Measurements from ENCODE around the gene RALGAPA2.

RALGAPA2 gene

DNA sequence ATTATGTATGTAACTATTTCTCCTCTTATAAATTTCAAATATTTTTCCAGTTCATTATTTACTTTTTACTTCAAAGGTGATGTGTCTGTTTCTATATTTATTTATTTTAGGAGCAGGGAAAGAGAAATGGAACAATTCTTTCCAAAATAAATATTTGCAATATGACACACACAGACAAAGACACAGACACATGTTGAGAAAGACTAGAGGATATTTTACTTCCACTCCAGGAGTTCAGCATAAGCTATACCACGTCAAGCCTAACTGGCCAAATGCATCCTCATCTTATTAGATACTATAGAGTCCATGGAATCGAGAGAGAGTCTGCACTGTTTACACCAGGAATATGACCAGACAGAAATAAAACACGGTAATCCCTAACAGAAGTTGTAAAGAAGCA is 13.3 kb downstream of the RALGAPA2 start:
- TF ChIP-seq, protein P1, sequence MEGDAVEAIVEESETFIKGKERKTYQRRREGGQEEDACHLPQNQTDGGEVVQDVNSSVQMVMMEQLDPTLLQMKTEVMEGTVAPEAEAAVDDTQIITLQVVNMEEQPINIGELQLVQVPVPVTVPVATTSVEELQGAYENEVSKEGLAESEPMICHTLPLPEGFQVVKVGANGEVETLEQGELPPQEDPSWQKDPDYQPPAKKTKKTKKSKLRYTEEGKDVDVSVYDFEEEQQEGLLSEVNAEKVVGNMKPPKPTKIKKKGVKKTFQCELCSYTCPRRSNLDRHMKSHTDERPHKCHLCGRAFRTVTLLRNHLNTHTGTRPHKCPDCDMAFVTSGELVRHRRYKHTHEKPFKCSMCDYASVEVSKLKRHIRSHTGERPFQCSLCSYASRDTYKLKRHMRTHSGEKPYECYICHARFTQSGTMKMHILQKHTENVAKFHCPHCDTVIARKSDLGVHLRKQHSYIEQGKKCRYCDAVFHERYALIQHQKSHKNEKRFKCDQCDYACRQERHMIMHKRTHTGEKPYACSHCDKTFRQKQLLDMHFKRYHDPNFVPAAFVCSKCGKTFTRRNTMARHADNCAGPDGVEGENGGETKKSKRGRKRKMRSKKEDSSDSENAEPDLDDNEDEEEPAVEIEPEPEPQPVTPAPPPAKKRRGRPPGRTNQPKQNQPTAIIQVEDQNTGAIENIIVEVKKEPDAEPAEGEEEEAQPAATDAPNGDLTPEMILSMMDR (IDR thresholded peaks at IDR 0.05) = no peak
- no peaks in the 10 kb centered on the region for H3K9me3 Mint-ChIP-seq
- no peak overlapping the region for H3K4me3 Mint-ChIP-seq
- H3K36me3 Mint-ChIP-seq (ENCODE audit: low read depth) = peaks cover 8% of the 10 kb centered on the region
- no peak overlapping the region for H3K27ac Mint-ChIP-seq
- H3K4me1 Mint-ChIP-seq = no peaks in the 10 kb centered on the region
- no peak for DNase-seq
- peaks cover 3% of the 10 kb centered on the region for H3K27me3 Mint-ChIP-seq (ENCODE audit: low read depth, poor library complexity)

- Mint-ChIP-seq H3K9me3 (no peaks in the 10 kb centered on the region), H3K27me3 (ENCODE audit: low read depth, poor library complexity) (peaks cover 3% of the 10 kb centered on the region), H3K27ac (no peak overlapping the region), H3K4me1 (peaks cover 4% of the 10 kb centered on the region), H3K4me3 (no peak overlapping the region), H3K36me3 (ENCODE audit: low read depth) (peaks cover 8% of the 10 kb centered on the region)
- no peak for DNase-seq
- TF ChIP-seq, protein P1 (IDR thresholded peaks at IDR 0.05) = no peak
These were observed 15.1 kb downstream of the RALGAPA2 start for GRCh38 chr20:20697325-20697845.

DNA sequence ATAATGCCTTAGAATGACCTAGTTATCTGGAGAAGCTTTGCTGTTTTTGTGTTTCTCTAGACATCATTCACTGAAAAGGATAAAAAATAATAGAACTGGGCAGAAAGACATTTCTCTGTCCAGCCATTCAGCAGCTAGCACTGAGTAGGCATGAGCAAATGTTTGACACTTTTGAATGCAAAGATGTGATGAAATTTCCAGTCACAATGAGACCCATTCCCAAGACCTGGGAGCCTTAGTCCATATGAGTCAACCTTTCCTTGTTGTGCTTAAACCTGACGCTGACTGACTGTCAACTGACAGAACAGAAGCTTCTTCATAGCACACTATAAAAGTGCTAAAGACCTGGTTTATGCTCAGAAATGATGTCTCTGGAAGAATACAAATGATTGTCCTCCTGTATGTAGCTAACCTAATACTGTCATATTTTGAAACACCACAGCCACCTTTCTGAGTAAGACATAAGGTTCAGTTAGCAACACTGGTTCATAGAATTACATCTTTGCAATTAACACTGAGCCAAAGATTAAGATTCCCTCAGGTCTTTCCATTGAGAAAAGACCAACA is 17.1 kb downstream of the RALGAPA2 start:
- Mint-ChIP-seq H3K4me3 (no peak overlapping the region), H3K27me3 (ENCODE audit: low read depth, poor library complexity) (peaks cover 3% of the 10 kb centered on the region), H3K4me1 (peaks cover 8% of the 10 kb centered on the region), H3K9me3 (no peaks in the 10 kb centered on the region), H3K36me3 (ENCODE audit: low read depth) (peaks cover 4% of the 10 kb centered on the region), H3K27ac (no peak overlapping the region)
- TF ChIP-seq, protein P1 (IDR thresholded peaks at IDR 0.05) = no peak
- no peak for DNase-seq

DNA sequence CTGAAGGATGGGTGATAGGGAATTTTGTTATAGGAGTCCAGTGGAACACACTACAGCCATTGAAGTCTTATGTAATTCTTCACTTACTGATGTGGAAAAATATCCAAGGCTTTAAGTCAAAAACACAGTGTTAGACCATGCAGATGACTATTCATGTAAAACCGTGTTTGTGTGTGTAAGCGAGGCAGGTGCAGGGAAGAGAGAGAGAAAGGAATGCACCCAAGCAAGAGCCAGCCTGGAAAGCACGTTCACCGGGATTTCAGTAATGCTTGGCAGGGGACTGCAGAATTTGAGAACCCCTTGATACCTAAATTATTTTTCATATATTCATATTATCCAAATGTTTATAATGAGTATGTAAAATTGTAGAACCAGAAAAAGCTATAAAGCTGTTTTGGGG is 17.9 kb downstream of the RALGAPA2 start:
- Mint-ChIP-seq H3K27ac (no peak overlapping the region), H3K36me3 (ENCODE audit: low read depth) (peaks cover 4% of the 10 kb centered on the region), H3K4me3 (no peak overlapping the region), H3K27me3 (ENCODE audit: low read depth, poor library complexity) (peaks cover 3% of the 10 kb centered on the region), H3K9me3 (no peaks in the 10 kb centered on the region), H3K4me1 (peaks cover 8% of the 10 kb centered on the region)
- DNase-seq = no peak
- TF ChIP-seq, protein P1 (IDR thresholded peaks at IDR 0.05) = no peak

DNA sequence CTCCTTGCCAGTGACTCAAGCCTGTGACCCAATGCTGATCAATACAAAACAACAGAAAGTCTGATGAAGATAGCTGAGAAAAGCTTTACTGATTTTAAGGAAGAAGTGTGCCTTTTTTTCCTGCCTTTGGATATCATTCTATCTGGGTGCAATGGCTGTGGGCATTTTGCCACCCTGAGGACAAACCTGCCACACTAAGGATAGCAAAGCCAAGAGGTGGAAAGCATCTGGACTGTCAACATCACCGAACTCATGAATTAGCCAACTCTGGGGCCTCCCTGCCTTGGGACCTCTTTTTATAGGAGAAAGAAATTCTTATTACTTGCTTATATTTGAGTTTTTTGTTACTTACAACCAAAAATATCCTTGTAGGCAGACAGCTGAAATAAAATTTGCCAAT is 19.9 kb downstream of the RALGAPA2 start:
- H3K27ac Mint-ChIP-seq = no peak overlapping the region

More for the DNA sequence above, 19.9 kb downstream of the RALGAPA2 start:
- no peak for DNase-seq
- H3K9me3 Mint-ChIP-seq = no peaks in the 10 kb centered on the region
- no peak overlapping the region for H3K4me3 Mint-ChIP-seq
- H3K4me1 Mint-ChIP-seq = peaks cover 8% of the 10 kb centered on the region
- no peaks in the 10 kb centered on the region for H3K27me3 Mint-ChIP-seq (ENCODE audit: low read depth, poor library complexity)
- no peaks in the 10 kb centered on the region for H3K36me3 Mint-ChIP-seq (ENCODE audit: low read depth)
- TF ChIP-seq, protein P1 (IDR thresholded peaks at IDR 0.05) = no peak

All from nephron progenitor cell (in vitro differentiated cells).